T-helper 9 cell (primary cell): ENCODE measurements around the gene FBXW7.

Source experiments
- DNase-seq: peaks from one replicate; pipeline ENCODE4 v3.0.0-alpha.2; 2020

FBXW7 gene

GRCh38 chr4:152364383-152364782, 171.5 kb downstream of the FBXW7 start:
- DNase-seq = no peak

DNA sequence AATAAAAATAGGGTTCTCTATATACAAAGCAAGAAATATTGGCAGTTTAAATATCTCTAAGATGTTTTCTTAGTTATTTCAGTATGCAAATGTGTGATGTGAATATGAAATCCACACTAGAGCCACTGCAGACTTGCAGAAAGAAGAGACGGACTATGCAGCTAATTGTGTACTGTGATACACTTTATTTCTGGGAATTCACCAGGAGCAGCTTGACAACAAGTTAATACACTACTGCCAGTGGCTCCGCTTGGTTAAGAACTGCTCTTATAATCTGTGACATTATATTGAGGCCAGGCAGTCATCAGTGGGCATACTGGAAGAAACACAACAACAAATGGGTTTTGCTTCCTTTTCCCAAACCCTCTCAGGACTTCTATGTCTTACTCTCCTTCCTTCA, 172.0 kb downstream of the FBXW7 start:
- DNase-seq = no peak

DNA sequence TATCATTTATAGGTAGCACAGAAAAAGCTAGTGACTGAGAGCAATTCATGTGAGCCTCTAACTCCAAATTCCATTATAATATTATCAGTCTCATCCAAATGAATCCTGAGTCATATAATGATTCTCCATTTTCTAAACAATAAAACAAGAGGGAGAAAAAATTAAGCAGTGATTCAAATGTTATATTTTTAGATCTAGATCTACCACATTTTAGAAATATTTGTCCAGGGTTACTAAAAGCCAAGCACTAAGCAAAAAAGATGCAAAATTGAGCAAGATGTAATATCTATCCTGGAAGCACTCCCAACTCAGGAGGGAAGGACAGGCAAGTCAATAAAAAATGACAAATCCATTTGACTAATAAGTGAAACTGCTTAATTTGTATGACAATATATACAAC, 172.8 kb downstream of the FBXW7 start:
- no peak for DNase-seq

DNA sequence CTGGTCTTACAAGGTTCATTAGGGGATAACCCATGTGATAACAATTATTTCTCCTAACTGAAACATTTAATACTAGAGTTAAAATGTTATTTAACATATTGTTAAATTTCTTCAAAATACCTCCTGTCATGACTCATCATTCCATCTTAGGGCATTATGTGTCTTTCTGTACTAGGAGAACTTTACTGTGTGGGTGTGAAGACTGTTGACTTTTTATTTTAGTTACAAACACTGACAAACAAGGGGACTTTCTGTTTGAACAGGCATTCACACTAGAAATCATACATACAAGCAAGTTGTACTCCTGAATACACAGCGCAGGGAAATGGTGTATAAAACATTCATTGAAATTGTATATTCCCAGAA, 175.9 kb downstream of the FBXW7 start:
- DNase-seq = no peak

DNA sequence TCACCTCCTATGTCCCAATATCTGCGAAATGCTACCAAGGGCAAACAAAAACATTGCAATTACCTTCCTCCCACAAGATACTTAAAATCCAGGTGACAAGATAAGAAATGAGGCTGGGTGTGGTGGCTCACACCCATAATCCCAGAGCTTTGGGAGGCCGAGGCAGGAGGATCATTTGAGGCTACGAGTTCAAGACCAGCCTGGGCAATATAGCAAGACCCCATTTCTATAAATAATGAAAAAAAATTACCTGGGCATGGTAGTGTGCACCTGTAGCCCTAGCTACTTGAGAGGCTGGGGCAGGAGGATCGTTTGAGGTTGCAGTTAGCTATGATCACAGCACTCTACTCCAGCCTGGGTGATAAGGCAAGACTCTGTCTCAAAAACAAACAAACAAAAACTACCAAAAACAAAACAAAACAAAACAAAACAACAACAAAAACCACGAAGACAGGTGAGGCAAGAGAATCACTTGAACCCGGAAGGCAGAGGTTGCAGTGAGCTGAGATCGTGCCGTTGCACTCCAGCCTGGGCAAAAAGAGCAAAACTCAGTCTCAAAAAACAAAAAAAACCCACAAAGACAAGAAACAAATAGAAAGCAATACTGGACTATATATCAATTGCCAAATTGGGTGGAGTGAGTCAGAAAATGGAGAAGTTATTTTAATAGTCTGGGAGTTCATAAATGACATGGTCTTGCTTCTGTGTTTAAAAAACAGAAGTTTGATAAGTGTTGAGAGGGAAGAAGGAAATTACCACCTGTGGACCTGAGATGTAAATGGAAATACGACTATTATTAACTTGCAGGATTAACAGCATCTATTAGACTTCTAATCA, 176.5 kb downstream of the FBXW7 start:
- no peak for DNase-seq

- no peak for DNase-seq
Observed at GRCh38 chr4:152357206-152357605, 178.7 kb downstream of the FBXW7 start.

DNA sequence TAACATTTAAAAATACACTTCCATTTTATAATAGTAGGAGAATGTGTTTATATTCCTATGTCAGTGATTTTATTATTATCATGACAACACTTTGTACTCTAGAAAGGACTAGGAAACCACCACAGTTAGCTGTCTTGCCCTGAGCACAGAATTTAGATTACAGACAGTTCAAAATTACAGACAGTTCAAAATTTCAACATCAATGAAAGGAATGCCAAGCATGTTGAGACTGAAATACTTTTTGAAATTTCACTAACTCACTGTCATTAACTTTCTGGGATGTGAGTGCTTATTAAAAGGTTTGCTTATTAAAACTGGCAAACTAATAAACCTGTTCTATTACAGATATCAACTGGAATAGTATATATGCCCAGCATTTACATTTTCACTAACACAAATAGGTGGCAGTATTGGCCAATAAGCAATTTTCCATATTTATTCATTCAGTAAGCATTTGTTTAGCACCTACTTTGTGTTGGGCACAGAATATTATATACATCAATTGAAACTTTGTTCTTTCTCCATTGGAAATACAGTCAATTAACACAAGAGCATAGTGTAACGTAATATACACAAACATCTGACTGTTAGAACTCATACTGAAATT, 179.4 kb downstream of the FBXW7 start:
- no peak for DNase-seq

DNA sequence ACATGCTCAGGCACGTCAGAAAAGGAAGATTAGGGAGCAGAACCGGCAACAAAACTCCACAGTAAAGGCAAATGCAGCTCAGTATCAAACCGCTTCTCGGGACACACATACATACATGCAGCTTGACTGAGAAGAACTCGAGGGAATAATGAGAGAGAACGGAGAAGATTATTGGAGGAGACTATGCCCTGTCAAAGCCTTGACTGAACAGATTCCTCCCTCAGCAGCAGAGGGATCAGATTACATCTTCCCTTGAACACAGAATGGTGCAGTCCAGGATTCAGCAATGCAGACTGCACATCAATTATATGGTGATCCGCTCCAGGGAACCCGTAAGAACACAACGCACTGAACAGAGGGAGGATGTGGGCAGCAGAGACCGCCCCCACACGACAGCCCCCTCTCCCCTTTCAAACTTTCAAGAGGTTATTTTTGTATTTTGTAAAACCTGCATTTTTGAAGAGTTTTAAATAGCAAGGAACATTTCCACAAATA, 183.2 kb downstream of the FBXW7 start:
- no peak for DNase-seq

GRCh38 chr4:152352215-152352614, 183.7 kb downstream of the FBXW7 start:
- no peak for DNase-seq

DNA sequence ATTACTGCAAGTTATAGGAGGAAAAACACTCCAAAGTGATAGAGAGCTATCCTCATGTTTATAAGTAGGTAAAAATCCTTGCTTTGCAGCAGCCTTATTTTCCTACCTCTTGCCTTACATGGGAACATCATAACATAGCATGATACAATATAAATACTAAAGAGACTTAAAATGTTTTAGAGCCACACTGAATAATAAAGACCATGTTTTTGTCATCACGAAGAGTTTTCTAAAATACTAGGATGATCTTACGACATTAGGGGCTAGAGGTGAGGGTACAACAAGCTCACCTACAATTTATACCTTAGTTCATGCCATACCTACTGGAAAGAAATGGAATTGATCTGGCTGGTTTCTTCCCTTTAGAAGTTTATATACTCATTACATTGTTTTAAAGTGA, 184.8 kb downstream of the FBXW7 start:
- DNase-seq = no peak

GRCh38 chr4:152348670-152349069, 187.2 kb downstream of the FBXW7 start:
- DNase-seq = no peak

DNA sequence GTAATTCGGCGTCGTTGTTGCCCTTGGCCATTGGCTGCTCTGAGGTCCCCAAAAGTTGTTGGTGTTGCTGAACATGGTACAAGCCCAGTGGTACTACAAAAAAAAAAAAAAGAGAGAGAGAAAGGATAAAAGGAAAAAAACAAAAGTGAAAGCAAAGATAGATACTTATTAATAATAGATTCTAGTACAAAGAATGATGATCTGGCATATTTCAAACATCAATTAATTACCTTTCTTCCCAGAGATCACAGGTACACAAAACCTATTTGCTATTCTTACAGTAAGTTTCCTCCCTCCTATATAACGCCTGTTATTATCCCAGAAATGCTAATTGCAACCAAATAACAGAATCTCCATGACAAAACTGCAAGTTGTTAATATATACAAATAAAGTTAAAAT, 188.9 kb downstream of the FBXW7 start:
- DNase-seq = no peak

GRCh38 chr4:152346526-152346925, 189.4 kb downstream of the FBXW7 start:
- DNase-seq = no peak

DNA sequence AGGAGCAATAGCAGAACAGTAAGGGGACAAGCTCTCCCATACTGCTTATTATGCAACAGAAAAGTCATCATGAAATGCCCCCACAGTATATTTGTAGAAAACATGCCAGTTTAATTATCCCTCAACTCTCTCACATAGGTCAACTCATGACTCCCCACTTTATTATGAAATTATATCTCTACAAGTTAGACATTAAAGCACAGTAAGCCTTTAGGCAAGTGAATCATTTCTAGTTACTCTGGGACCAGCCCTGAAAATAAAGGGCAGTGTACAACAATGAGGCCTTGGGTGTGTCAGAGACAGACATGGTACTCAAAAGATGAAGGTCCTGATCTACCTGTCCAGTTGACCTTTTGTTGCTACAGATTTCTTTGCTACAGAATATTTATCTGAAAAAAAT, 191.9 kb downstream of the FBXW7 start:
- DNase-seq = no peak

DNA sequence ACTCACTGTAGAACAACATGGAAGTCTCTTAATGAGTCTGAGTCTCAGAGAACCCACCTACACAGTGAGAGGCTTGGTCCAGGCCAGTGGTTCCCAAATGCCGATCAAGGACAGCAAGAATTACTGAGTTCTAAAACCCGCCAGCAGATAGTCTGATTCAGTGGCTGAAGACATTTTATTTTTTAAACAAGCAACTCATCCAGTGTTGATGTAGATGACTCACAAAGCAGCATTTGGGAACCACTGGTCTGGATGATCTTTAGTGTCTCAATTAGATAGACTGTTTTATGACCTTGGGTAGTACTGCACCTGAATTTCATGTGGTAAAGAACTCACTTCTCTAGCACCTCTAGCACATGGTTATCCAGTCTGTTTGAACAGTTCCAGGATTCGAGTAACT, 193.6 kb downstream of the FBXW7 start:
- no peak for DNase-seq

- no peak for DNase-seq
Observed at GRCh38 chr4:152340818-152341217, 195.1 kb downstream of the FBXW7 start.

GRCh38 chr4:152339576-152339975, 196.3 kb downstream of the FBXW7 start:
- DNase-seq = no peak

- no peak for DNase-seq
Observed at GRCh38 chr4:152334931-152335330, 201.0 kb downstream of the FBXW7 start.

GRCh38 chr4:152331042-152331441, 204.8 kb downstream of the FBXW7 start:
- no peak for DNase-seq

GRCh38 chr4:152328582-152328981, 207.3 kb downstream of the FBXW7 start:
- no peak for DNase-seq

DNA sequence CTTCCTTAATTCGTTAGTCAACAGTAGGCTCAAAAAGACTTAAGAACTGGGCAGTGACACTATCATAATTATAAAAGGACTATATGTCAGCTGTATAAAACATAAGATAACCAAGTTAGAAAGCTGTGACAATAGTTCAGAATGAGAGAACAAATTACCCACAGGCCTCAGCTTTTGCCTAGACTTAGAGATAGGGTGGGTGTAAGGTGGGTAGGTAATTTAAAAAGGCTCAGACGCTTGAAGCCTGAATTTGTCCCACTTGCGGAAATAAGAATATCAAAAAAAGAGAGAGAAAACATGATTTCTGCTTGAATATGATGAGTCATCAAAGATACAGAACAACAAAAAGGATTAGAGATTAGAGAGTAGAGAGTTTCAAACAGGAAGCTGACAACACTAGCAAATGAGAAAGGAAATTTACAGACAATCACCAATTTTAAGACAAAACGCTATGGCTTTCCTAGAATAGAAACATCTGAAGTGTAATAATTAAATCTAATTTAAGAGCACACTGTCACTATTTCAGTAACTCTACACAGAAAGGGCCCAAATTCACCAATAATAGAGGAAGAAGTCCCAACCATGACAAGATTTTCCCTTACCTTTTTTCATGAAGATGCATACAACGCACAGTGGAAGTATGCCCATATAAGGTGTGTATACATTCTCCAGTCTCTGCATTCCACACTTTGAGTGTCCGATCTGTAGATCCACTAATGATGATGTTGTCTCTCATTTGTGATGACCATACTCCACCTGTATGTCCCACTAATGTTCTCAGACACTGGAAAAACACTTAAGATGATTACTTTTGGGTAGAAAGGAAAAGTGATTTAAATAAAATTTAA, 208.1 kb downstream of the FBXW7 start:
- no peak for DNase-seq

DNA sequence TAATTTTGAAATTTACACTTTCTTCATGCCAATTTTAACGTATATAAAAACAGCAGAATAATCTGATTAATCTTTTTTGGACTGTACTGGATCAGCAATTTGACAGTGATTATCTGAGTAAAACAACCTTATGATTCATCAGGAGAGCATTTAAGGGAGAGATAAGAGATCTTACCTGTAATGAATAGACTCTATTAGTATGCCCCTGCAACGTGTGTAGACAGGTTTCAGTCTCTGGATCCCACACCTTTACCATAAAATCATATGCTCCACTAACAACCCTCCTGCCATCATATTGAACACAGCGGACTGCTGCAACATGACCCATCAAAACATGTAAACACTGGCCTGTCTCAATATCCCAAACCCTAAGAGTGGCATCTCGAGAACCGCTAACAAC, 210.1 kb downstream of the FBXW7 start:
- DNase-seq = no peak

- DNase-seq = no peak
Observed at GRCh38 chr4:152323221-152323620, 212.7 kb downstream of the FBXW7 start.

DNA sequence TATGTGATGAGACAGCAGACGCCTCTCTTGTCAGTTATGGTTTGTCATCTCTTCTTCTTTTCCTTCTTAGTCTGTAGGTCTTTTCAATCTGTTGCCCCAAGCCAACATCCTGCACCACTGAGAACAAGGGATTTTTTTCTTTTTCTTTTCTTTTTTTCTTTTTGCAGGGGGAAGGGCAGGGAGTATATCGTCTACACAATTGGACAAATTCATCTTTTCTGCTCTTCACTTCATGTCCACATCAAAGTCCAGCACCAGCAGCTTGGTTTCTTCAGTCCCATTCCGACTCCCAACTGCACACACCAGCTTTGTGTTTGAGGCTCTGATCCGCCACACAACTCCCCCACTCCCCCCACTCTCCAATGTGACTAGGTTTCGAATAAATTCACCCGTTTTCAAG, 213.2 kb downstream of the FBXW7 start:
- no peak for DNase-seq
